K562 (cell line): ENCODE data around the gene ACBD6. TPM values are rescaled to one million over a fixed set of nuclear protein-coding genes. Genes with fewer than 3 reads are reported as not detected.
A peak's percentile ranks its signal among the peaks of the same experiment; 100 is the strongest.

ENCODE experiments used
- CREBBP ChIP-seq: IDR thresholded peaks from one replicate; pipeline ENCODE4 v1.6.1; 2012; ENCODE audit warnings: low read depth, mild to moderate bottlenecking, control low read depth, inconsistent platforms, low read length
- GATAD2A ChIP-seq: fragments of 450-650 bp; IDR thresholded peaks from 2 replicates; pipeline ENCODE4 v1.6.1; 2017
- HDAC2 ChIP-seq: fragments of 450-650 bp; IDR thresholded peaks from 2 replicates; pipeline ENCODE4 v1.6.1; 2016; ENCODE audit warnings: mild to moderate bottlenecking
- NR4A1 ChIP-seq, 2 experiments: fragments of 250-450 bp in 1 of 2; fragments of 450-650 bp in 1 of 2; sonication (Bioruptor Pico) in 1 of 2; IDR thresholded peaks; 2 replicates each; pipeline versions ENCODE4 v1.4.0 to v1.6.1; 2016 to 2020; ENCODE audit warnings: mild to moderate bottlenecking in 2 of 2, missing compliant biosample characterization in 1 of 2, missing genetic modification characterization in 1 of 2, moderate library complexity in 1 of 2
- SAP30 ChIP-seq: fragments of 200-600 bp; sonication (generic); IDR thresholded peaks from 2 replicates; pipeline ENCODE4 v1.6.1; 2012; ENCODE audit warnings: borderline replicate concordance, low read depth, mild to moderate bottlenecking, moderate library complexity, low read length, control low read depth, inconsistent platforms; ENCODE audit not compliant: insufficient read depth, poor library complexity, severe bottlenecking
- TAF9B ChIP-seq: fragments of 450-650 bp; IDR thresholded peaks from 2 replicates; pipeline ENCODE4 v1.6.1; 2018; ENCODE audit warnings: mild to moderate bottlenecking; ENCODE audit not compliant: partially characterized antibody
- THRA ChIP-seq: fragments of 450-650 bp; IDR thresholded peaks from 2 replicates; pipeline ENCODE4 v1.6.1; 2017; ENCODE audit warnings: mild to moderate bottlenecking, moderate library complexity
- polyA plus RNA-seq, 8 experiments: library from polyadenylated mRNA; depleted of rRNA in 4 of 8; stranded (reverse) in 5 of 8; unstranded in 3 of 8; fragments of >200 nt; fragmentation: Nextera tagmentation in 2 of 8; fragmentation: Illumina TruSeq in 1 of 8; extraction: Ambion mirVana in 2 of 8; extraction: Trizol in 1 of 8; gene quantifications; 2 replicates each; pipeline versions ENCODE4 v1.2.1 to v1.2.3, GENCODE V29; 2011 to 2014; ENCODE audit warnings: inconsistent platforms in 1 of 8, missing spikeins in 1 of 8
- total RNA-seq, 7 experiments: library from RNA; depleted of rRNA in 6 of 7; stranded (reverse); fragments of >200 nt in 6 of 7; fragmentation: Illumina TruSeq in 2 of 7; extraction: Trizol in 2 of 7; gene quantifications; 2 replicates each; pipeline versions ENCODE4 v1.2.1 to v1.2.3, GENCODE V29; 2011 to 2021; ENCODE audit warnings: low replicate concordance in 1 of 7
- TF ChIP-seq, protein P1 (sequence below): fragments of 450-650 bp; IDR thresholded peaks from 2 replicates; pipeline ENCODE4 v1.6.1; 2016; ENCODE audit warnings: mild to moderate bottlenecking, moderate library complexity

The ACBD6 gene
- total and polyA plus RNA-seq, 9 of the 15 experiments (the other 6 are each of a cell fraction or from before 2014, with no cell fraction given): 16.9 to 107 (median 77.7) TPM

- TF ChIP-seq HDAC2 (0 out of 2 replicates have a peak, but pooled peaks have one; percentile 31), THRA (no peak), SAP30 (no peak), CREBBP (no peak), NR4A1 (CRISPR knock-in tag; IDR thresholded peaks at IDR 0.05) (no peak), NR4A1 (tag; IDR thresholded peaks at IDR 0.05) (no peak), TAF9B (no peak), GATAD2A (peak; percentile 72; the same call in 1 of the 2 replicates)
- TF ChIP-seq, protein P1, sequence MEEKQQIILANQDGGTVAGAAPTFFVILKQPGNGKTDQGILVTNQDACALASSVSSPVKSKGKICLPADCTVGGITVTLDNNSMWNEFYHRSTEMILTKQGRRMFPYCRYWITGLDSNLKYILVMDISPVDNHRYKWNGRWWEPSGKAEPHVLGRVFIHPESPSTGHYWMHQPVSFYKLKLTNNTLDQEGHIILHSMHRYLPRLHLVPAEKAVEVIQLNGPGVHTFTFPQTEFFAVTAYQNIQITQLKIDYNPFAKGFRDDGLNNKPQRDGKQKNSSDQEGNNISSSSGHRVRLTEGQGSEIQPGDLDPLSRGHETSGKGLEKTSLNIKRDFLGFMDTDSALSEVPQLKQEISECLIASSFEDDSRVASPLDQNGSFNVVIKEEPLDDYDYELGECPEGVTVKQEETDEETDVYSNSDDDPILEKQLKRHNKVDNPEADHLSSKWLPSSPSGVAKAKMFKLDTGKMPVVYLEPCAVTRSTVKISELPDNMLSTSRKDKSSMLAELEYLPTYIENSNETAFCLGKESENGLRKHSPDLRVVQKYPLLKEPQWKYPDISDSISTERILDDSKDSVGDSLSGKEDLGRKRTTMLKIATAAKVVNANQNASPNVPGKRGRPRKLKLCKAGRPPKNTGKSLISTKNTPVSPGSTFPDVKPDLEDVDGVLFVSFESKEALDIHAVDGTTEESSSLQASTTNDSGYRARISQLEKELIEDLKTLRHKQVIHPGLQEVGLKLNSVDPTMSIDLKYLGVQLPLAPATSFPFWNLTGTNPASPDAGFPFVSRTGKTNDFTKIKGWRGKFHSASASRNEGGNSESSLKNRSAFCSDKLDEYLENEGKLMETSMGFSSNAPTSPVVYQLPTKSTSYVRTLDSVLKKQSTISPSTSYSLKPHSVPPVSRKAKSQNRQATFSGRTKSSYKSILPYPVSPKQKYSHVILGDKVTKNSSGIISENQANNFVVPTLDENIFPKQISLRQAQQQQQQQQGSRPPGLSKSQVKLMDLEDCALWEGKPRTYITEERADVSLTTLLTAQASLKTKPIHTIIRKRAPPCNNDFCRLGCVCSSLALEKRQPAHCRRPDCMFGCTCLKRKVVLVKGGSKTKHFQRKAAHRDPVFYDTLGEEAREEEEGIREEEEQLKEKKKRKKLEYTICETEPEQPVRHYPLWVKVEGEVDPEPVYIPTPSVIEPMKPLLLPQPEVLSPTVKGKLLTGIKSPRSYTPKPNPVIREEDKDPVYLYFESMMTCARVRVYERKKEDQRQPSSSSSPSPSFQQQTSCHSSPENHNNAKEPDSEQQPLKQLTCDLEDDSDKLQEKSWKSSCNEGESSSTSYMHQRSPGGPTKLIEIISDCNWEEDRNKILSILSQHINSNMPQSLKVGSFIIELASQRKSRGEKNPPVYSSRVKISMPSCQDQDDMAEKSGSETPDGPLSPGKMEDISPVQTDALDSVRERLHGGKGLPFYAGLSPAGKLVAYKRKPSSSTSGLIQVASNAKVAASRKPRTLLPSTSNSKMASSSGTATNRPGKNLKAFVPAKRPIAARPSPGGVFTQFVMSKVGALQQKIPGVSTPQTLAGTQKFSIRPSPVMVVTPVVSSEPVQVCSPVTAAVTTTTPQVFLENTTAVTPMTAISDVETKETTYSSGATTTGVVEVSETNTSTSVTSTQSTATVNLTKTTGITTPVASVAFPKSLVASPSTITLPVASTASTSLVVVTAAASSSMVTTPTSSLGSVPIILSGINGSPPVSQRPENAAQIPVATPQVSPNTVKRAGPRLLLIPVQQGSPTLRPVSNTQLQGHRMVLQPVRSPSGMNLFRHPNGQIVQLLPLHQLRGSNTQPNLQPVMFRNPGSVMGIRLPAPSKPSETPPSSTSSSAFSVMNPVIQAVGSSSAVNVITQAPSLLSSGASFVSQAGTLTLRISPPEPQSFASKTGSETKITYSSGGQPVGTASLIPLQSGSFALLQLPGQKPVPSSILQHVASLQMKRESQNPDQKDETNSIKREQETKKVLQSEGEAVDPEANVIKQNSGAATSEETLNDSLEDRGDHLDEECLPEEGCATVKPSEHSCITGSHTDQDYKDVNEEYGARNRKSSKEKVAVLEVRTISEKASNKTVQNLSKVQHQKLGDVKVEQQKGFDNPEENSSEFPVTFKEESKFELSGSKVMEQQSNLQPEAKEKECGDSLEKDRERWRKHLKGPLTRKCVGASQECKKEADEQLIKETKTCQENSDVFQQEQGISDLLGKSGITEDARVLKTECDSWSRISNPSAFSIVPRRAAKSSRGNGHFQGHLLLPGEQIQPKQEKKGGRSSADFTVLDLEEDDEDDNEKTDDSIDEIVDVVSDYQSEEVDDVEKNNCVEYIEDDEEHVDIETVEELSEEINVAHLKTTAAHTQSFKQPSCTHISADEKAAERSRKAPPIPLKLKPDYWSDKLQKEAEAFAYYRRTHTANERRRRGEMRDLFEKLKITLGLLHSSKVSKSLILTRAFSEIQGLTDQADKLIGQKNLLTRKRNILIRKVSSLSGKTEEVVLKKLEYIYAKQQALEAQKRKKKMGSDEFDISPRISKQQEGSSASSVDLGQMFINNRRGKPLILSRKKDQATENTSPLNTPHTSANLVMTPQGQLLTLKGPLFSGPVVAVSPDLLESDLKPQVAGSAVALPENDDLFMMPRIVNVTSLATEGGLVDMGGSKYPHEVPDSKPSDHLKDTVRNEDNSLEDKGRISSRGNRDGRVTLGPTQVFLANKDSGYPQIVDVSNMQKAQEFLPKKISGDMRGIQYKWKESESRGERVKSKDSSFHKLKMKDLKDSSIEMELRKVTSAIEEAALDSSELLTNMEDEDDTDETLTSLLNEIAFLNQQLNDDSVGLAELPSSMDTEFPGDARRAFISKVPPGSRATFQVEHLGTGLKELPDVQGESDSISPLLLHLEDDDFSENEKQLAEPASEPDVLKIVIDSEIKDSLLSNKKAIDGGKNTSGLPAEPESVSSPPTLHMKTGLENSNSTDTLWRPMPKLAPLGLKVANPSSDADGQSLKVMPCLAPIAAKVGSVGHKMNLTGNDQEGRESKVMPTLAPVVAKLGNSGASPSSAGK: no peak
Observed at GRCh38 chr1:180527101-180527669, 24.8 kb upstream of the ACBD6 start (continued).
